Hematopoietic multipotent progenitor cell treated with erythropoietin and hydrocortisone succinate and interleukin-3 and kit ligand, for 8 days (in vitro differentiated cells): Measurements from ENCODE around the gene AUNIP.

ENCODE experiments used
- DNase-seq: peaks from one replicate; pipeline ENCODE4 v3.0.0-alpha.2; 2015

Gene AUNIP

DNA sequence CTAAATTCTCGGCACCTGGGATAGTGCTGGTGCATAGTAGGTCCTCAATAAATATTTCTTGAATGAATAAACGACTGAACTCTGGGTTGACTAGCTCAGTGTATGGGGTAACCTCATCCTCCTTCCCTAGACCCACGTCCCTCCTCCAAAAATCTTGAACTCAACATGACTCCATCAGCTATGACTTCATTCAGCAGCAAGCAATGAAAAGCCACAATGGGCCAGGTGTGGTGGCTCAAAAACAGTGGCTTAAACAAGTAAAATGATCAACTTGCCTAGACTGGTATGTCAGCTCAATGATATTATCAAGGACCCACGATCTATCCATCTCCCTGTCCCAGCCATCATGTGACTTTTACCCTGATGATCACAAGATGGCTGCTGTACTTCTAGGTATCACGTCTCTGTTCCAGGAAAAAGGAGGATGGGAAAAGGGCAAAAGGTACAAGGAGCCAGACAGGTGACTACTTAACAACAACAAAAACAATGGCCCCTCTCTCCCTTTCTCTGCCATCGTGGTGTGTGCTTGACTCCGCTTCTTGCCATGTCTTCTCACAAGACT lies 29.2 kb upstream of the AUNIP start:
- DNase-seq = no peak

DNA sequence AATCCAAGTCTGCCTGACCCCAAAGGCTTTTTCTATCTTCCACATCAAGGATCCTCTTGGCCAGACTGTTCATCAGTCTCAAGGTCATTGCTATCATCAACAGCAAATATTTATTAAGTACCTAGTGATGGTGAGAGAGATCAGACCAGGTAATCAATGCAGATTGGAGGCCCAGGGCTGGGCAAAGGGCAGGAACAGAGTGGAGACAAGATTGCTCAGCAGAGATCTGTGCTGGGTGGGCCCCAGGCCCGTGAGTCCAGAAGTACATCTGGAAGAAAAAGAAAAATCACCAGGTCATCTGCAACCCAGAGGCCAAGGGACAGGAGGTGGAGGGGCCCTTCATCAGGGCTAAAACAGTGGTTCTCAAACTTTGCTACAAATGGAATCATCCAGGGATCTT lies 26.3 kb upstream of the AUNIP start:
- DNase-seq = no peak

DNA sequence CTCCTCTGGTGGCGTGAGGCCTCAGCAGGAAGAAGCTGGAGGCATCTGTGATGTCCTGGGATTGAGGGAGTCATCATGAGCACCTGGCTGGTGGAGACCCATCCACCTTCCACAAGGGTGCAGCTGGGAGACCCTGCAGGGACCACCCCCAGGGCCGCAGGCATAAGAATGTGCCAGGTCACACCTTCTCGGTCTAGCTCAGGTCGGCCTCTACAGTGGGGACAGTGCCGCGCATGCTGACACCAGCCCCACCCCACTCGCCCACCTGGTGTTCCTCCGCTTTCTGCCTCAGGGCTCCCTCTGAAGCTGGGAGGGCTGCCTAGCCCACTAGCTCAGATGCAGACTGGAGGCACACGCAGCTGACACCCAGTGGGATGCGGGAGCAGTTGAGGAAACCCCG lies 22.0 kb upstream of the AUNIP start:
- no peak for DNase-seq

DNA sequence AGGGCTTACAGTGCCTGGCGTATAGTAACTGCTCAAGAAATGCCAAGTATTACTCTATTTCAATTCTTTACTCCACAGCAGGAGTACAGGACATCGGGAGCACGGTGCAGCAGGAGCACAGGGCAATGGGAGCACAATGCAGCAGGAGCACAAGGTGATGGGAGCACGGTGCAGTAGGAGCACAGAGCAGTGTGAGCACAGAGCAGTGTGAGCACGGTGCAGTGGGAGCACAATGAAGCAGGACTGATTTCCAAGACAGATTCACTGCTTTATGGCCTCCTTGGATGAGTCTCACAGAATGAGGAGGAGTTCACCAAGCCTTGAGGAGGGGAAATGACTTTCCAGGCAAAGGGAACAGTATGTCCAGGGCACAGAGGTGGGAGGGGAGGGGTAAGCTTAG lies 21.3 kb upstream of the AUNIP start:
- no peak for DNase-seq

DNA sequence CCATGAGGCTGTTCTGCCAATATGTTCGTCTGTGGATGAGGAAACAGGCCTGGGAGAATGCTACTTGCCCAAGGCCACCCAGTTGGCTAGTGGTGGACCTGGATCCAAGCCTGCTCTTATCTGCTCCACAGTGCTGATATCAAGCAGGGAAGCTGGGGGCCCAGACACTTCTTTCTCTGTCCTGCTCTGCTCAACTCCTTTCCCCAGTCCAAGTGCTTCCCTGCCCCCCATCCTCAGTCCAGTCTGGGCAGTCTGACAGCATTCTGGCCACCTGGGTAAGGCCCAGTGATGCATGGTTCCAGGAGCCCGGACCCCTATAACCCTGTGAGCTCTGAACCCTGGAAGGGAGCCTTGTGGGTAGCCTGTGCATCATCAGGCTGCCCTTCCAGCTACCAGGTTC lies 20.4 kb upstream of the AUNIP start:
- DNase-seq = no peak

DNA sequence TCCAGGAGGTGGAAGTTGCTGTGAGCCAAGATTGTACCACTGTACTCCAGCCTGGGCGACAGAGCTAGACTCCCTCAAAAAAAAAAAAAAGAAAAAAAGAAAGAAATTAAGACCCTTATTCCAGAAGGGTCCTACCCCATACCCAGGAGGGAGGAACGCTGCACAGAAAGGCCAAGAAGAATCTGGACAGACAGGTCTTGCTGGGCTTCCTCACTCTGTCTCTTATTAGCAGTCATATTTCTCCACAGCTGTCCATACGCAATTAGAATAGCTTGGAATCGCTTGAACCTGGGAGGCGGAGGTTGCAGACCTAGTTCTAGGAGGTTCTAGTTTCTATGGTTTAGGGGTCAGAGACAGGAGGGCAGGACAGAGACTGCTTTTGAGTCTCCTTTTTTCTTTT lies 19.4 kb upstream of the AUNIP start:
- no peak for DNase-seq

DNA sequence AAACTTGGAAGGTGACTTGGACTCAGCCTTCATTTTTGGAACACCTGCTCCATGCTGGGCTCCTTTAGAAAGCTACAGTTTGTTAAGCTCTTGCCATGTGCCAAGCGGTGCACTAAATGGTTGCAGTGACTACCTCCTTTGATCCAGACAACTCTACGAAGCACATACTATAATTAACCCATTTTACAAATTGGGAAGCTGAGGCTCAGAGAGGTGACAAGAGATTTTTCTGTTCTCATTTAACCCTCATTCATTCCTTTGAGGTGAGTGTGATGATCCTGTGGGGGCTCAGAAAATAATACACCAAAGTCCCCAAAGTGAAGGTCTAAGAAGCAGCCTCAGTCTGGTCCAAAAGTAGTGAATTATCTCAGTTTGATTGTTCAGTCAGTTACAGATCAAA lies 17.9 kb upstream of the AUNIP start:
- DNase-seq = no peak

DNA sequence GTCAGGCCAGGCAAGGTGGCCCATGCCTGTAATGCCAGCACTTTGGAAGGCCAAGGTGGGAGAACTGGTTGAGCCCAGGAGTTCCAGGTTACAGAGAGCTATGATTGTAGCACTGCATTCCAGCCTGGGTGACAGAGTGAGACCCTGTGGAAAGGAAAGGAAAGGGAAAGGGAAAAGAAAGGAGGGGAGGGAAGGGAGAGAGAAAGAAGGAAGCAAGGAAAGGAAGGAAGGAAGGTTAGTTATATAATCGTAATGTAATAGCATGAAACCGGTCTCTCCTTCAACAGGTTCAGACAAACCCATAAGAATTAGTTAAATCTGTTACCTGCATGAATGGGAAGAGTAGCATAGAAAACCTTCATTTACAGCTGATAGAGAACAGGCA lies 17.4 kb upstream of the AUNIP start:
- DNase-seq = no peak

DNA sequence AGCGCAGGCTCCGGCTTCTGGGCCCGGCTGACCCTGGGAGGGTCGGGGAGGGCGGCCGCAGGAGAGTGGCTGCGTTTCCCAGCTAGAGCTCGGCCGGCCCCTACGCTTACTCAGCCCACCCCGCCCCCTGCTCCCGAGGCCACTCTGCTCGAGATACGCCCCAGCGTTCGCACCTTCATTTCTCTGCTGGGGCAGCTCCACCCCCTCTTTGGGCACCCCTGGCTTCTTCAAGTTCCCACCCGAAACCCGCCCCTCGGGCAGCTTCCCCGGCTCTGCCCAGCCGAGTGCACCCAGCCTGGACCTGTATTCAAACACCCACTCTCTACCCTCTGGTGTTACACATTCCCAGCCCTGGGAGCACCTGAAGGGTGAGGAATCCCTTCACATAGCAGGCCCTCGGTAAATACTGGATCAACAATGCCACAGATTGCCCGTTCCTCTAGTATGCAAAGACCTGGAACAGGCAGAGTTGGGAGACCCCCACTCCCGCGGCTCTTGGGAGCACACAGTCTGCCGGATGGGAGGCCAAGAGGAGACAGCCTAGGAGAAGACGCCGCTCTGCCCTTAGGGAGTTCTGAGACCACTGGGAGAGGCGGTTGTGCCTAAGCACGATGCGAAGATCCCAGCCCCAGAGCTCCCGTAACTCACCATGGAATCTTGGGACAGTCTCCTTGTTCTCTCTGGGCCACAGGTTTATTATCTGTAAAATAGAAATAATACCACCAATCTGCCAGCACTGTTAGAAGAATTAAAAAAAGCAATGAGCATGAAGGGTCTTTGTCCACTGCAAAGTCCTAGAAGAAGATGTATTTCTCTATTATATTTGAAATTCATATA lies 16.8 kb upstream of the AUNIP start:
- no peak for DNase-seq

DNA sequence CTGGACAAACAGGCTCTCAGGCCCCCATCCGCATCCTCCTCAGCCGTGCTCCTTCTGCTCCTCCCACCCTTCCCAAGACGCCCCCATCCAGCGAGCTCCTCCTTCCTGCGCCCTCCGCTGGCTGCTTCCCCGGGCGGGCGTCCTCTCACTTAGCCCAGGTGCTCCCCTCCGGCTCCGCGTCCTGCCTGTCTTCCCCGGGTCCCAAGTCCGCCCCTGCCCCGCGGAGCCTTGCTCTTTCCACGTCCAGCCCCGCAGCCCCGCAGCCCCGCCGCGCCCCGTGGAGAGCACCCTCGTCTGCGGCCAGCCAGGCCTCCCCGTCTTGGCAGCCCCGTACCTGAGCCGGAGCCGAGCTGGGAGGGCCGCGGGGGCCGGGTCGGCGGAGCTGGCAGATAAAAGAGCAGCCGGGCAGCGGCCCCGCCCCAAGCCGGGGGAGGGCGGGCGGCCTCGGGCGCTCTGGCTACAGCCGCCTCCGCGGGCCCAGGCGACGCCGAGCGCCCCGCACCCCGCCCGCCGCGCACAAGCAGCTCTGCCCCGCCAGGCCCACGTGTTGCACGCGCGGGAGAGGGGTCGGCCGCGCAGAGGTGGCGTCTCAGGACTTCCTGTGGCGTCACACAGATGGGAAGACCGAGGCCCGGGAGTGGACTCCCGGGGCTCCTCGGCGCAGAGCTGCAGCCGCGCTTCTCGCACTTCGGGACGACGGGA lies 16.0 kb upstream of the AUNIP start, which contains the start of gene PAQR7:
Gene PAQR7 (minus strand): TSS at position 555 of the 702 bp plus-strand sequence. CDS start 11,869 bp downstream, outside the sequence.
- DNase-seq = peak; percentile 75

DNA sequence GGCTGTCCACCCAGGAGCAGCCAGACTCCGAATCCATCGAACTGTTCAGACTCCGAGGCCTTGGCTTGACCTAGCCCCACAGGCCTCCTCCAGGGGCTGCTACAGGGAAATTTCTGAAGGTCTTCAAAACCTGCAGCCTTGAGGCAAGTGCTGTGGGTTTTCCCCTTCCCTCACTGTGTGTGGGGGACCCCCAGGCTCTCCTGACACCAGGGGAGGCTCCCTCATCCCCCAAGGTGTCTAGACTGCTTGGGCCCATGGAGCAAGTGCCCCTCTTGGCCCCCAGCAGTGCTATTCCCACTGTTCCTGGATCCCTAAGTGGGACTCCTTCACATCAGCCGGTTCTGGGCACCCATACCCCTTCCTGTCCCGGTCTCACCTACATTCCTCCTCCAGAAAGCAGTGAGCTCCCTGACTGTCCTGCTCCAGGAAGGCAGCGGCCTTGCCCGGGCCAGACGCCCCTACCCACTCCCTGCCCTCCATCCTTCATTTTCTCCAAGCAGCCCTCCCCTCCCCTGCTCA lies 15.4 kb upstream of the AUNIP start:
- no peak for DNase-seq

DNA sequence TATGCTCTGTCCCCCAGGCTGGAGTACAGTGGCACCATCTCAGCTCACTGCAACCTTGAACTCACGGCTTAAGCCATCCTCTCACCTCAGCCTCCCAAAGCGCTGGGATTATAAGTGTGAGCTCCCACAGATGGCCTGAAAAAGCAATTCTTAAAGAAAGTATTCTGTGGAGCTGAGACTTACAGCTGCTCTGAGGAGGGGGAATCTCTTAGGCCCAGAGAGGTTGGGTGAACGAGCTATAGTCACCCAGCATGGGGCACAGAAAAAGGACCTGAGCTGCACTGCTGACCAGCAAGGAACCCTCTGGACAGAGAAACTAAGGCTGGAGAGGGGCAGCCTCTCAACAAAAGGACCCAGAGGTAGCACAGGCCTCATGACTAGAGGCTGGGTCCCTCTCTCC lies 15.0 kb upstream of the AUNIP start:
- DNase-seq = no peak

DNA sequence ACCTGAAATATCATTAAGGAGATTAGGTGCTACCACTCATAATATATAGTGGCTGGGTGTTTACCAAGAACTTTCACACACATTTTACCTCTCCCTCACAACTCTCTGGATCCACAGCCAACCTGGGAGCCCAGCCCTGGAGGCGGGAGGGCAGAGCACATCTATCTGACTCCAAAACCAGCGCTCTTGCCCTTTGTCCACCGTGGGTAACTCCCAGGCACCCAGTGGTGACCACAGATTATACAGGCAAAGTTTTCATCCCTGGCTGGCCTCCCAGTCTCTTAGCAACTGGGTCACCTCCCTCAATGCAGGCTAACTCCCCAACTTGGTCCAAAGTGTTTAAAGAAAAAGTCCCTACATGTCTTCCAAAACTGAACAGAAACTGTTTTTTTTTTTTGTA lies 13.9 kb upstream of the AUNIP start:
- peak; percentile 46 for DNase-seq

DNA sequence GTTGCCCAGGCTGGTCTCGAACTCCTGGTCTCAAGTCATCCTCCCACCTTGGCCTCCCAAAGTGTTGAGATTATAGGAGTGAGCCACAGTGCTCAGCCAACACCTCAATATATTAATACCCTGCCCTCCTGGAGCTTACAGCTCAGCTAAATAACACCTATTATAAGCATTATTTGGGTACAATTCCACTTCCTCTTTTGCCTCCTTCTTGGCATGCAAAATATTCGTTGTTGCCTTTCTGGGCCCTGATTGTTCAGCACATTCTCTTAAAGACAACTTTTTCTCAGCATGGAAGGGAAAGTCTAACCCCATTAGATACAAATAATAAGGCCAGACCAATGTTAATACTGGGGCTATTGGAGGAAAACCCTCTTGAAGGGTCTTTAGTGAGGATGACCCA lies 13.5 kb upstream of the AUNIP start:
- no peak for DNase-seq

DNA sequence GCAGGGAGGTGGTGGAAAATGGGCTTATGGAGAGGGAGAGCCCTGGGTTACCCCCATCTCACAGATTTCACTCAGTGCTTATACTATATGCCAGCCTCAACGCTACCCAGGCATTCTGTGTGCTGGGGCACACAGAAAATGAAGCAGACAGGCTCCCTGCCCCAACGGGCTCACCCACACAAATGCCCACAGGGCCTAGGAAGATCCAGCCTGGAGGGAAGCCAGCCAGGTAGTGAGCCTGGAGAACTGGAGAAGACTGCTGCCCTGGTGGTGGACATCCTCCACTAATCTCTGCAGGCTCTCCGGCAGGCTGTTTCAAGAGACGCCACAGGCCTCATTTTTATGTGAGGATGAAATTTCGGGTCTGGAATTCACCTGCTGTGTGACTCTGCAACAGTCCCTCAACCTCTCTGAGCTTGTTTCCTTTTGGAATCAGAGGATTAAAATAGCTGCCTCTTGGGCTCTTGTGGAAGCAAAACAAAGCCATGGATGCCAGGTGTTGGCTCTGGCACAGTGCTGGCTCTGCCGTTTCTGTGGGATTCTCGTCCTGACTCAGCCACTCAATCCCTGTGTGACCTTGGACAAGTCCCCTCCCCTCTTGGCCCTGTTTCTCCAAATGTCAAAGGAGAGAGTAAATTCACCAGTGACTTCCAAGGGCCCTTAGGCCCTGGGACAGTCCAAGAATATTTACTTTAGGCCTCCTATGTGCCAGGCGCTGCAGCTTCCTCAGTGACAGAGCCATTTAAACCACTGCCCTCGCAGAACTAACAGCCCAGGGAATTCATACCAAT lies 12.6 kb upstream of the AUNIP start:
- DNase-seq = no peak

DNA sequence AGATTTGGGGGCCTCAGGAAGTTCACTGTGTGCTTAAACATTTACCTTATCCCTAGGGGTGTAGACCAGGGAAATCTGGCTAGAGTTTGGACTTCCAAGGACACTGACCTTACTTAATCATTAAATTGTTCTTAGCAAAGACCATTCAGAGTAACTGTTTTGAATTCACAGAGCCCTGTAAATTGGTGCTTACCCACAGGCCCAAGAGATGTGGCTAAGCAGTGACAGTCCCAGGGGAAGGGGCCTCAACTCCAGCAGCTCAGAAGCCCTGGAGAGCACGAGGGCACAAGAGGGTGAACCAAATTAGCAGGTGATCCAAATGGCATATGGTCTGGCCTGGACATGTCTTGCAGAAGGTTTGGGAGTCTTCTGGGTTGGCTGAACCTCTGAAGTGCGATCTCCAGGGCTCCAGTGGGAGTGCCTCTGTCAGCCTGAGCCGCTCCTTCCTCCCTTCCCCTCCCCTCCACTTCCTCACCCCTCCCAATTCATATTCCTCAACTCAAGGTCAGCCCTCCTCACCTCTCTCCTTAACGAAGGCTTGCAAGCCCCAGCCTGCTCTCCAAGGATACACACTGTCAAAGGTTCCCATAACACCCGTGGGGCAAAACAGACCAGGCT lies 11.9 kb upstream of the AUNIP start:
- no peak for DNase-seq

DNA sequence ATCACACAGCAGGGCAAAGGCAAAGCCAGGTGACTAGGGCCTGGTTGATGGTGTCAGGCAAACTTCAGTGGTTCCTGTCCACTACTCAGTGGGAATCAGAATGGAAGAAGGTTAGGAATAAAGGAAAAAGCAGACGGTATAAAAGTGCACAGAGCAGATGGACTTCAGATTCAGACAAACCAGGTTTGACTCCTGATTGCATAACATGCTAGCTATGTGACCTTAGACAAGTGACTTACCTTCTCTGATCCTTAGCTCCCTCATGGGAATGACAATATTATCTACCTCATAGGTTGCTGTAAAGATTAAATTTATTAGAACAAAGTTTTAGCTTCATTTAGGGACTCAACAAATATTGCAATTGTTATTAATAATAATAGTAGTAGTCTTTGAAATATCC lies 11.4 kb upstream of the AUNIP start:
- DNase-seq = no peak

DNA sequence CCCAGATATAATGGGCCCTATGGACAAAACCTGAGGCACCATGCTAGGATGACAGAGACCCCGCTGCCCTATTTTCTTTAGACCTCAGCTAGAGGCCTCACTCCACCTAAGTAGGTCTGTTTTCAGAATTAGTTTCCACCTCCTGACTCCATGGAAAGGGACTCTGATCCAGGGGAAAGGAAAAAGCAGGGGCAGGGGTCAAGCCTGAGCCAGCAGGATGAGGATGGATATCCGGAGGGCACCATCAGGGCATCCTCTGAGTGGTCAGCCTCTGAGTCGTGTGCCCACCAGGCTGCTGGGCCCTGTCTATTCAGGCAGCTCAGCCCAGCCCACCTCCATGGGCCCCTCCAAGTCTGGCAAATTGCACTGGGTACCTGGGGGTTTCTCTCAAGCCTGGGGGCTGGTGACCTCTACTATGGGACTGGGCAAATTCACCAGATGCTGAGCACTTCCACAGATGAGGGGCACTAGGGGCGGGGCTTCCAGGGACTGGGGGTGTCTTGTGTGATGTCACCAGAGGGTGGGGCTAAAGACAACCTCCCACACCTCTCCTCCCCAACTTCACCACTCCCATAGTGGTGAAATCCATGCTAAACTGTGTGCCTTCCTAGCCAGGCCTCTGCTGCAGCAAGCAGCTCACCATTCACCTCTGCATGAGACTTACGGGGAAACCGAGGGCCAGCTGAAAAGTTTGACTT lies 10.8 kb upstream of the AUNIP start:
- peak; percentile 32 for DNase-seq

DNA sequence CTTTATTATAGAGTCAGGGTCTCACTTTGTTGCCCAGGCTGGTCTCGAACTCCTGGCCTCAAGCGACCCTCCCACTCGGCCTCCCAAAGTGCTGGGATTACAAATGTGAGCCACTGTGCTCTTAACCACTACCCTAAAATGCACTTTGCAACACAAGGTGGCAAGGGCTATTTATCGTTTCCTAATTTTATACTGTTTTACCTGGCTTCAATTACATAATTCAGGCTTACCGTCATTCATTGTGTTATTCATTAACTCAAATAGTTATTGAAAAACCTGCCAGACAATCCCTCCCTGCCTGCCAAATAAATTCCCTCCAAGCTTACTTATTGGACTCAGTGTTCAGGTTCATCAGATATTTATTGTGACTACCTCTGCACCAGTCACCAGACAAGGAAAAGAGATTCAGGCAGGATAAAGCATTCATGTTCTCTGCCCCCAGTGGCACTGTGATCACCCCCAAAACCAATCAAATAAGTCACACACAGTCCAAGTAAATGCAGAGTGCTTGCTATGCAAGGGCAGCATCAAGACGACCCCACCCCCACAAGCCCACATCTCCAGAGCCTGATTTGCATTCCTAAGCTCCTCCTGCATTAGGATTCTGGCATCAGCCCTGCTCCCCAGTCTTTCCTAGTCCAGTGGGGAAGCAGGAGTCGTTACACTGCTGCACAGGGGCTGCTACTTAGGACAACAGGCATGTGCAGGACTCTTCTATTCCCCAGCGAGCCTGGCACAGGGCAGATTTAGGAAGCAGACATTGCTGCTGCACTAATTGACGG lies 8.1 kb upstream of the AUNIP start:
- no peak for DNase-seq

DNA sequence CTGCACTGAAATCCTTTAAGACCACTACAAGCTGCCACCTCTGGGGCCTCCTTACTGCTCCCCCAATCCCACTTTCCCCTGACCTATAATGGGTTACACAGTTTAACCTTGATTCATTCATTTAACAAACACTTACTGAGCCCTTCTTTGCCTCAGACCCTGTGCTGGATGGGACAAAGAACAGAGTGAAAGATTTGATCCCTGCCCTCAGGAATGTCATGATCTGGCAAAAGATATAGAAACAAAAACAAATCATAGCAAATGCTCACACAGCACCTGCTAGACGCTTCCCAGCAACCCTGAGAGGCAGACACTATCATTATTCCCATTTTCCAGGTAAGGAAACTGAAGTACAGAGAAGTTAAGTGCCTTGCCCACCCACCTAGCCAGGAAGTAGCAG lies 7.0 kb upstream of the AUNIP start:
- DNase-seq = no peak

DNA sequence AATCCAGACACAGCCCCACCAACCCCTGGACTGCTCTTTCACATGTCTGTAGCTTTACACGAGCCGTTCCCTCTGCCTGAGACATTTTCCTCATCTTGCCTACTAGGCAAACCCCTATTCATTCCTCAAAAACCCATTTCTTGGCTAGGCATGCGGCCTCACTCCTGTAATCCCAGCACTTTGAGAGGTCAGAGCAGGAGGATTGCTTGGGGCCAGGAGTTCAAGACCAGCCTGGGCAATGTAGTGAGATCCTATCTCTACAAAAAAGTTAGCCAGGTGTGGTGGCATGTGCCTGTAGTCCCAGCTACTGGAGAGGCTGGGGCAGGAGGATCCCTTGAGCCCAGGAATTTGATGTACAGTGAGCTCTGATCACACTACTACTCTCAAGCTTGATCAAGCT lies 5.2 kb upstream of the AUNIP start:
- no peak for DNase-seq
